AG04450 (cell line): ENCODE measurements around the gene SCD. TPM values are rescaled to one million over a fixed set of nuclear protein-coding genes. Genes with fewer than 3 reads are reported as not detected.

Experiments
- CTCF ChIA-PET: fragments of 300-600, 350-600 bp; formaldehyde crosslinking; extraction: SDS; loops from one replicate; lab custom pipeline; 2022; ENCODE audit warnings: antibody characterized with exemption, inconsistent platforms; lab: Charles Lee
- POLR2A ChIA-PET: fragments of 350-600 bp; formaldehyde crosslinking; extraction: SDS; loops from one replicate; lab custom pipeline; 2021; ENCODE audit warnings: antibody characterized with exemption, inconsistent platforms; lab: Yijun Ruan, JAX
- DNase-seq: peaks from one replicate; pipeline ENCODE4 v3.0.0-alpha.2; 2011; ENCODE audit warnings: low read depth, low spot score
- H3K27ac ChIP-seq: one replicate; pipeline ENCODE4 v1.5.1; 2012; ENCODE audit warnings: low read depth, low read length, control low read depth
- H3K27me3 ChIP-seq: one replicate; pipeline ENCODE4 v1.6.0; 2012; ENCODE audit warnings: low read length; ENCODE audit not compliant: control insufficient read depth, insufficient read depth
- H3K4me3 ChIP-seq: 2 replicates; pipeline ENCODE4 v1.5.1; 2011; ENCODE audit warnings: mild to moderate bottlenecking, low read depth, low read length, control low read depth
- H3K9me3 ChIP-seq: 2 replicates; pipeline ENCODE4 v1.5.1; 2012; ENCODE audit warnings: low read length; ENCODE audit not compliant: control insufficient read depth, insufficient read depth
- CTCF ChIP-seq: IDR thresholded peaks from 2 replicates; pipeline ENCODE4 v1.5.1; 2011; ENCODE audit warnings: low read depth, low read length, control low read depth, inconsistent platforms
- polyA plus RNA-seq: library from polyadenylated mRNA; depleted of rRNA; stranded (reverse); fragments of >200 nt; gene quantifications from 2 replicates; pipeline ENCODE4 v1.2.3, GENCODE V29; 2011

SCD gene
- polyA plus RNA-seq, 1 experiment: 148 TPM

DNA sequence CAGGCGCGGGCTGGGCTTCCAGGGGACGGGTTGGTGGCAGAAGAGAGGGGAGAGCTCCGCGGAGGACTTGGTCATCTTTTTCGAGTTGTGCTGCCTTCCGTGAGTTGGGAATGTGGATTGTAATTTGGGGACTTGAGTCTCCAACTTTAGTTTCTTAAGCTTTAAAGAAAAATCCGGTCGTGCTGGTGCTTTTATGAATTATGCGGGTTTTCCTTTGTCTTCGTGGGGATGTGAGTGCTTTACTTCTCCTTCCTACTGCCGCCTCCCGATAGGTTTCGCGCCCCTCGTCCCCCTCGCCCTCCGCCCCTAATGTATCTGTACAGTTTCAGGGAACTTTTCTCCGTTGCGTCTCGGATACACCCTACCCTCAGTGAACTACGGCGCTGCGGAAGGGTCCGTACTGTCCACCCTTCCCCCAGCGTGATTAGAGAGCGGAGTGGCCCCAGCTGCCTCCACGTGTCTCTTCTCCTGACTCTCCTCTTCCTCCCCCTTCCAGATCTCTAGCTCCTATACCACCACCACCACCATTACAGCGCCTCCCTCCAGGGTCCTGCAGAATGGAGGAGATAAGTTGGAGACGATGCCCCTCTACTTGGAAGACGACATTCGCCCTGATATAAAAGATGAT is 649 bp downstream of the SCD start:
- Histone ChIP-seq H3K9me3 (no peaks in the 10 kb centered on the region; the same call in 1 of the 2 replicates), H3K4me3 (peak overlapping the region; percentile 86), H3K27ac (no peak overlapping the region), H3K27me3 (no peaks in the 10 kb centered on the region)
- no peak for DNase-seq
- CTCF ChIA-PET: interaction anchor here (0.7 to 16.3 kb wide), 4 partner anchors 26 to 171 kb away, joined by 3 to 381 read pairs (median 8); no protein-coding TSS in a partner anchor
- POLR2A ChIA-PET: interaction anchor here (0.7 to 3.9 kb wide), 5 partner anchors 18 to 173 kb away, joined by 3 to 38 read pairs (median 5); partner anchors contain the start of gene BLOC1S2
- no peak for TF ChIP-seq CTCF

- Histone ChIP-seq H3K4me3 (peak overlapping the region; percentile 86), H3K9me3 (no peaks in the 10 kb centered on the region; the same call in 1 of the 2 replicates), H3K27me3 (no peaks in the 10 kb centered on the region), H3K27ac (no peak overlapping the region)
- TF ChIP-seq CTCF: no peak
- ChIA-PET CTCF (interaction anchor here (1.2 to 16.3 kb wide), 4 partner anchors 8 to 170 kb away, joined by 3 to 381 read pairs (median 5); no protein-coding TSS in a partner anchor), POLR2A (interaction anchor here (3.9 kb wide), 1 partner anchor 25 kb away, joined by 38 read pairs; no protein-coding TSS in a partner anchor)
- no peak for DNase-seq
These were observed 1.4 kb downstream of the SCD start for GRCh38 chr10:100348389-100348927.

GRCh38 chr10:100349087-100349486 is 2.1 kb downstream of the SCD start:
- CTCF ChIA-PET: interaction anchor here (1.2 to 16.3 kb wide), 4 partner anchors 9 to 169 kb away, joined by 3 to 381 read pairs (median 5); no protein-coding TSS in a partner anchor
- H3K27me3 ChIP-seq: no peaks in the 10 kb centered on the region
- no peaks in the 10 kb centered on the region; the same call in 1 of the 2 replicates for H3K9me3 ChIP-seq
- no peak overlapping the region for H3K27ac ChIP-seq
- POLR2A ChIA-PET: no interaction called here
- no peak for DNase-seq
- TF ChIP-seq CTCF: no peak
- peak overlapping the region; percentile 86 for H3K4me3 ChIP-seq

GRCh38 chr10:100349672-100350071 is 2.6 kb downstream of the SCD start:
- no peak overlapping the region for H3K27ac ChIP-seq

More at GRCh38 chr10:100349672-100350071, 2.6 kb downstream of the SCD start:
- Histone ChIP-seq H3K9me3 (no peaks in the 10 kb centered on the region; the same call in 1 of the 2 replicates), H3K27me3 (no peaks in the 10 kb centered on the region), H3K4me3 (peak overlapping the region; percentile 86)
- no peak for DNase-seq
- CTCF ChIA-PET: interaction anchor here (1.2 to 16.3 kb wide), 4 partner anchors 9 to 169 kb away, joined by 3 to 381 read pairs (median 5); no protein-coding TSS in a partner anchor
- POLR2A ChIA-PET: interaction anchor here (0.6 kb wide), 1 partner anchor 352 kb away, joined by 4 read pairs; no protein-coding TSS in a partner anchor
- no peak for TF ChIP-seq CTCF
